ENCODE data around the gene TSEN2. TPM values are rescaled to one million over a fixed set of nuclear protein-coding genes. Genes with fewer than 3 reads are reported as not detected.
A peak's percentile ranks its signal among the peaks of the same experiment; 100 is the strongest.

The TSEN2 gene
- total and polyA plus RNA-seq, 2 of the 13 experiments (the other 11 are each of a cell fraction or from before 2014, with no cell fraction given), result 11.0 to 17.3 TPM

DNA sequence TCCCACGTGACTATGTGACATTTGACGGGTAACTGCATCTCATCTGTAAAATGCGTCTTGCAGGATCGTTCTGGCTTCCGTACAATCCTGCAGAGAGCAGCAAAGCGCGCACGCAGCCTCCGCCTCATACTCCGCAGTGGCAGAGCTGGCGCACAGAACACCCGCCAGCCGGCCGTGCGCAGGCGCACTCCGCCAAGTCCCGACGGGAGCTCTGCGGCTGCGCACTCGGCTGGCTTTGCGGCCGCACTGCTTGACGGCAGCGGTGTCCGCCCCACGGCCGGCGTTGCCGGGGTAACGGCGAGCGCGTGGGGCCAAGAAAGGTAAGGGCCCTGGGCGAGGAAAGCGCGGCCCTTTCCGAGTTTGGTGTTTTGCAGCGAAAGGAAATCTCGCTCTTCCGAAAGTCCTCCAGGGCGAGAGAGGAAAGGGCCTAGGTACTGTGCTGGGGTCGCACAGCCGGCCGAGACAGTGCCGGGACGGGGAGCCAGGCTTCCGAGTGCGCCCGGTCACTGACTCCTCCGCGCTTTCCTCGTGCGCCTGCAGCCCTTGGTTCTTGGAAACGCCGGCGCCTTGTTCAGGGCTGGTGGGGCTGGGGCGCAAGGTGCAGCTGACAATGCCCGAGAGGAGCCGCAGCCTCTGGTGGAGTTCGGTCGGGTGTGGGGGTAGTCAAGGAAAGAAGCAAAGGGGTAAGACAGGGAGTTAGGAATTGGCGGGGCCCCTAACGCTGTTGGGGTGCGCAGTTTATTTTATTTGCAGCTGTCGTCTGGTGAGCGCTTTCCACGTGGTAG is at the start of gene TSEN2 (continued):
- peak; percentile 13; the same call in 1 of the 2 replicates for TF ChIP-seq ZBTB26 (CRISPR knock-in tag; IDR thresholded peaks at IDR 0.05; ENCODE audit: borderline replicate concordance)
- no peak for TF ChIP-seq FOXP1 (IDR thresholded peaks at IDR 0.05)
- TF ChIP-seq FOXP1 (CRISPR knock-in tag; IDR thresholded peaks at IDR 0.05), result no peak
- peak; percentile 32; the same call in 1 of the 2 replicates for TF ChIP-seq MNT (IDR thresholded peaks at IDR 0.05)
- 0 out of 2 replicates have a peak, but pooled peaks have one; percentile 65 for TF ChIP-seq ZNF446 (CRISPR knock-in tag; IDR thresholded peaks at IDR 0.05)

GRCh38 chr3:12436514-12437220 is 47.6 kb upstream of the TSEN2 start:
- no peak overlapping the region for H3K9ac ChIP-seq (ENCODE audit: insufficient read depth, low read depth, low read length)
- ATAC-seq, result no peak; the same call in 2 of the 3 replicates
- no peak overlapping the region for H3K4me3 ChIP-seq (replicated peaks in 1 of 3; ENCODE audit: insufficient read depth in 1 of 3, low read depth in 2 of 3, low read length in 3 of 3)
- in situ Hi-C loops (cut with HindIII; ENCODE audit: extremely low pct_ligation_motif_present, low pct_unique_long_range_greater_than_20kb), result no loop called here
- BruUV-seq (replicated peaks), result no TSS peak
- no peak overlapping the region for H3K27ac ChIP-seq (ENCODE audit: extremely low read length, insufficient read depth, low read length)
- intact Hi-C loops (cut with micrococcal nuclease; ENCODE audit: unreplicated experiment), result no loop called here
- H4K20me1 ChIP-seq (ENCODE audit: insufficient read depth, low read length), result no peaks in the 10 kb centered on the region
- H3K9me3 ChIP-seq (ENCODE audit: low read length), result no peaks in the 10 kb centered on the region
- H3K79me2 ChIP-seq (ENCODE audit: insufficient read depth, low read length), result no peaks in the 10 kb centered on the region
- no peak overlapping the region for H3K4me2 ChIP-seq (ENCODE audit: low read depth, low read length)
- no peak for FAIRE-seq
- CTCF ChIA-PET (ENCODE audit: low intra/inter-chr PET ratio, low total read pairs), result no interaction called here
- peaks cover 0 to 9% of the 10 kb centered on the region in 2 experiments; a peak in 2 of 5 replicates for H3K36me3 ChIP-seq (replicated peaks in 1 of 2; ENCODE audit: control insufficient read depth in 1 of 2, insufficient read depth in 2 of 2, low read length in 2 of 2)
- WGBS (ENCODE audit: low lambda C conversion rate), result 96% methylated on average over 12 of the region's 12 CpGs
- no peak for DNase-seq (ENCODE audit: low spot score)
- POLR2A ChIA-PET, result interaction anchor here (2.2 kb wide), 1 partner anchor 30 kb away, joined by 4 read pairs; no protein-coding TSS in a partner anchor
- no peaks in the 10 kb centered on the region for H3K4me1 ChIP-seq (ENCODE audit: insufficient read depth, low read length)
- no peak overlapping the region for H2AFZ ChIP-seq (ENCODE audit: low read length)
- no peaks in the 10 kb centered on the region for H3K27me3 ChIP-seq (ENCODE audit: control insufficient read depth in 1 of 2, insufficient read depth in 2 of 2, low read length in 2 of 2)
- TF ChIP-seq, protein P1, sequence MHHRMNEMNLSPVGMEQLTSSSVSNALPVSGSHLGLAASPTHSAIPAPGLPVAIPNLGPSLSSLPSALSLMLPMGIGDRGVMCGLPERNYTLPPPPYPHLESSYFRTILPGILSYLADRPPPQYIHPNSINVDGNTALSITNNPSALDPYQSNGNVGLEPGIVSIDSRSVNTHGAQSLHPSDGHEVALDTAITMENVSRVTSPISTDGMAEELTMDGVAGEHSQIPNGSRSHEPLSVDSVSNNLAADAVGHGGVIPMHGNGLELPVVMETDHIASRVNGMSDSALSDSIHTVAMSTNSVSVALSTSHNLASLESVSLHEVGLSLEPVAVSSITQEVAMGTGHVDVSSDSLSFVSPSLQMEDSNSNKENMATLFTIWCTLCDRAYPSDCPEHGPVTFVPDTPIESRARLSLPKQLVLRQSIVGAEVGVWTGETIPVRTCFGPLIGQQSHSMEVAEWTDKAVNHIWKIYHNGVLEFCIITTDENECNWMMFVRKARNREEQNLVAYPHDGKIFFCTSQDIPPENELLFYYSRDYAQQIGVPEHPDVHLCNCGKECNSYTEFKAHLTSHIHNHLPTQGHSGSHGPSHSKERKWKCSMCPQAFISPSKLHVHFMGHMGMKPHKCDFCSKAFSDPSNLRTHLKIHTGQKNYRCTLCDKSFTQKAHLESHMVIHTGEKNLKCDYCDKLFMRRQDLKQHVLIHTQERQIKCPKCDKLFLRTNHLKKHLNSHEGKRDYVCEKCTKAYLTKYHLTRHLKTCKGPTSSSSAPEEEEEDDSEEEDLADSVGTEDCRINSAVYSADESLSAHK (CRISPR knock-in tag; IDR thresholded peaks at IDR 0.05; ENCODE audit: borderline replicate concordance), result no peak
- no peak for TF ChIP-seq ZNF879 (CRISPR knock-in tag; IDR thresholded peaks at IDR 0.05)
- no peak for TF ChIP-seq RERE (CRISPR knock-in tag; IDR thresholded peaks at IDR 0.05; ENCODE audit: low read depth)
- TF ChIP-seq TBL1XR1 (IDR thresholded peaks at IDR 0.05; ENCODE audit: borderline replicate concordance, low read length, partially characterized antibody), result no peak
- TF ChIP-seq PITX1 (CRISPR knock-in tag; IDR thresholded peaks at IDR 0.05), result no peak
